HS-5 (cell line): Measurements from ENCODE around the gene ELF3.
"Not testable (repeated sequence)": the region's sequence is repeated elsewhere in the genome, so short reads cannot be mapped to it uniquely, and the experiment has no call there.

ENCODE experiments used
- DNase-seq: peaks from one replicate; pipeline ENCODE4 v3.0.0-alpha.2; 2012; ENCODE audit warnings: low read depth

ELF3 gene

GRCh38 chr1:202036595-202037387 lies 26.4 kb downstream of the ELF3 start:
- no peak for DNase-seq

- no peak for DNase-seq
Observed at GRCh38 chr1:202037706-202038296, 27.4 kb downstream of the ELF3 start.

GRCh38 chr1:202038688-202039346 lies 28.4 kb downstream of the ELF3 start:
- no peak for DNase-seq

- DNase-seq: no peak
Observed at GRCh38 chr1:202045705-202046104, 35.3 kb downstream of the ELF3 start.

- DNase-seq: no peak
Observed at GRCh38 chr1:202046227-202046626, 35.8 kb downstream of the ELF3 start.

- no peak for DNase-seq
Observed at GRCh38 chr1:202046748-202047708, 36.6 kb downstream of the ELF3 start.

GRCh38 chr1:202047977-202048376 lies 37.6 kb downstream of the ELF3 start:
- DNase-seq: no peak

GRCh38 chr1:202049129-202049528 lies 38.7 kb downstream of the ELF3 start:
- no peak for DNase-seq

- no peak for DNase-seq
Observed at GRCh38 chr1:202054094-202054493, 43.7 kb downstream of the ELF3 start.

GRCh38 chr1:202054673-202055072 lies 44.3 kb downstream of the ELF3 start:
- not testable (repeated sequence) for DNase-seq

- DNase-seq: no peak
Observed at GRCh38 chr1:202056644-202057334, 46.4 kb downstream of the ELF3 start.

GRCh38 chr1:202057335-202057704 lies 46.9 kb downstream of the ELF3 start:
- DNase-seq: not testable (repeated sequence)

- DNase-seq: peak; percentile 18
Observed at GRCh38 chr1:202058001-202058908, 47.9 kb downstream of the ELF3 start.

- DNase-seq: no peak
Observed at GRCh38 chr1:202061055-202061454, 50.7 kb downstream of the ELF3 start.

- not testable (repeated sequence) for DNase-seq
Observed at GRCh38 chr1:202061787-202062186, 51.4 kb downstream of the ELF3 start.

- not testable (repeated sequence) for DNase-seq
Observed at GRCh38 chr1:202062636-202063035, 52.2 kb downstream of the ELF3 start.

- DNase-seq: no peak
Observed at GRCh38 chr1:202063093-202063492, 52.7 kb downstream of the ELF3 start.

- not testable (repeated sequence) for DNase-seq
Observed at GRCh38 chr1:202064889-202065312, 54.5 kb downstream of the ELF3 start.
